Hippocampal formation (tissue), 2 donors: ENCODE results near the gene TTC33.
A peak's percentile ranks its signal among the peaks of the same experiment; 100 is the strongest.
"Not testable (repeated sequence)": the region's sequence is repeated elsewhere in the genome, so short reads cannot be mapped to it uniquely, and the experiment has no call there.

Experiments used
- DNase-seq, 2 donors: peaks; one replicate each; lab custom pipeline; 2025; lab: John Stamatoyannopoulos, UW

The TTC33 gene

DNA sequence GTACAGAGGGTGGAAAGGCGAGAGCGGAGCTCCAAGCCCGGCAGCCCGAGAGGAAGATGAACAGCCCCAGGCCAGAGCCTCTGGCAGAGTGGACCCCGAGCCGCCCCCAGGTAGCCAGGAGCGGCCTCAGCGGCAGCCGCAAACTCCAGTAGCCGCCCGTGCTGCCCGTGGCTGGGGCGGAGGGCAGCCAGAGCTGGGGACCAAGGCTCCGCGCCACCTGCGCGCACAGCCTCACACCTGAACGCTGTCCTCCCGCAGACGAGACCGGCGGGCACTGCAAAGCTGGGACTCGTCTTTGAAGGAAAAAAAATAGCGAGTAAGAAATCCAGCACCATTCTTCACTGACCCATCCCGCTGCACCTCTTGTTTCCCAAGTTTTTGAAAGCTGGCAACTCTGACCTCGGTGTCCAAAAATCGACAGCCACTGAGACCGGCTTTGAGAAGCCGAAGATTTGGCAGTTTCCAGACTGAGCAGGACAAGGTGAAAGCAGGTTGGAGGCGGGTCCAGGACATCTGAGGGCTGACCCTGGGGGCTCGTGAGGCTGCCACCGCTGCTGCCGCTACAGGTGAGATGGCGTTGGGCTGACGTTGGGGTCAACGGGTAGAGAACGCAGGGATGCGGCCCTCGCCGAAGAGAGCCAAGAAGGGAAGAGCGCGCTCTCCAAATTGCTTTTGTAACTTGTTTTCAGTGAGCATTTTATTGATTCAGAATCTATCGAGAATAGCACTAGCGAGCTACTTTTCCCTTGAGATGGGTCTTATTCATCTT lies 75.7 kb downstream of the TTC33 start, which contains the start of gene PTGER4:
TSS of gene PTGER4 (plus strand) at position 3 of the 769 bp plus-strand sequence. CDS start 1,079 bp downstream, outside the sequence.
- DNase-seq = no peak

DNA sequence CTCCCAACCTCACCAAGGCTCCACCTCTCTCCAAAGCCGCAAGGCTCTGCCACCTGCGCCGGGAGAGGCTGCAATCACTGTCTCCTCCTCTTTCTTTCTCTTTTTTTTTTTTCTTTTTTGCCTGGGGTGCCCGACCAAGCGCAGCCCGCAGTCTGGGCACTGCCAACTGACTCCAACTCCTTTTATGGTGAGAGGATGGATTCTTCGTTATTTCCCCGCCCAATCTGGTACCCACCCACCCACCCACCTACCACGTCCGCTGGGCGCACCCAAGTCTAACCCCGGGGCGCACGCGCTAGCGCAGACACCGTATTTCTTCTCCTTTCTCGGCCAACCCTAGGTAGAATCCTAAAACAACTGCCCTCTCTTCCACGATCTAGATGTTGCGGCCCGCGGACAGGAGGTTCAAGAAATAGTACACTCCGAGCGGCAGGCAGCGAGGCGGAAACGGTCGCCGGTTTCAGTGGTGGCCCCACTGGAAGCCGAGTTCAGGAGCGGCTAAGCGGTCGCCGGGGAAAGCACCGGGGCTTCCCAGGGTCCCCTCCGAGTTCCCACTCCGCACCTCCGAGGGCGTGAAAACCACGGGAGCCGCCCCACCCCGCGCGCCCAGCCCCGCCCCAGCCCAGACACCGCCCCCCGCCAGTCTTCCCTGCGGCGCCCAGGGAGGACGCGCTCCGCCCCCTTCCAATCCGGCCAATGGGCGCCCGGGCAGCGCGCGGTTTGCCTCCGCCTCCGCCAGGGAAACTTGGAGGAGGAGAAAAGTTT lies 76.4 kb downstream of the TTC33 start:
- DNase-seq = peak; percentile 42 to 59

DNA sequence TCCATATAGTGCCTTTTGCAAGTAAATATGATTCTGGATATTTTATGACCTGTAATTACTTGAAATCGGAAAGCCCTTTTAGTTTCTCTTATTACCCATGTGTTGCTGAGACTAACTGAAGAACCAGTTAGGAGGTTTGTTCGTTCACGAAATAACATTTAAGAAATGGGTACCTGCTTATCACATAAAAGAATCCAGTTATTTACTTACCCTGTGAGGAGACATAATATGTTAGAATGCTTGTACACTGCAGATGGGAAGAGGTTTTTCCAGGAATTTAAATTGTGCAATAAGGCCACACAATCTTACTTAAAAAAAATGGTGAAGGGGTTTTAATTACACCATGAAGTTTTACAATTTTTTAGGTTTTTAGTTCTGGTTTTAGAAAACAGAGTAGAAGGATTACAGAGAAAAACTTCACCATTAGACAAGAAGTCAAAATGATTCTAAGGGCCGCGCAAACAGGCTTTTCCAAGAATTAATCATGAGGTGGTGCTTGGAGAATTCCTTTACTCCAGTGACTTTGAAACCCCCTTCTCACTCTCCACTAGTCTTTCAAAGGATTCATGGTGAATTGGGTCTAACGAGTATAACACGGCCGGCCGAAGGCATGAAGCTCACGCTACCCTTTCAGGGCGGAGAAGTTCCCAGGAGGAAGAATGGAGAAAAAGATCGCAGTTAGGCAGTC lies 77.2 kb downstream of the TTC33 start:
- no peak for DNase-seq

DNA sequence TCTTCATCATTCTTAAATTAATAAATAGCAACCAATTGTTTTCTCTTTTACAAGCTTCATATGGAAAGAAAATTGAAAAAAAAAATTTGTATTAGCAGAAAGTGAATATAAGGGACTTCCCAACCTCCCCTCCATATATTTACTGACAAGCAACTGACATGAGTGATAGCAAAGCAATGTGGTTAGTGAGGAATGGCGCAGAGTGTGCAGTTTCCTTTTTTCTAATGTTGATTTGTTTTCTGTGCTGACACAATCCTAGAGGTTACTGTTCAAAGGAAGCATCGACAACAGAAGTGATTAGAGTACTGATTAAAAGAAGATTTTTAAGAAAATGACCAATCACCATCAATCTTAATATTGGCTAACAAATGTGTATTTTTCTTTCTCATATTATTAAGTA lies 77.7 kb downstream of the TTC33 start:
- DNase-seq = no peak

DNA sequence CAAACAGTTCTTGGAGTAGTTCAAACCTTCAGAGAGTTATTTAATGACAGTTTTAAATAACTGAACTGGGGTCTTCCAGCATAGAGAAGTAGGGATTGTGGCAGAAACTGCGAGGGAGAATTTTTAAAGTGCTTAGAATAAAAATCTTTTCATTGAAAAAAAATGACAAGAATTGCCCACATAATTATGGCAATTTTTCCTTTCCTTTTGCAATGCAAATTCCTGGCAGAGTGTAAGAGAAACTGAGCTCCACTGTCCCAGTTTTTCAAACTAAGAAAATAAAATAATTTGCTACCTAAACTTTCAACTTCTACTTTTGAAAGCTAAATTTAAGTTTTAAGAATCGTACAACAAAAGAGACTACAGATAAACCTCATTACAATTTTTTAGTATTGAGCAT lies 78.3 kb downstream of the TTC33 start:
- no peak for DNase-seq

DNA sequence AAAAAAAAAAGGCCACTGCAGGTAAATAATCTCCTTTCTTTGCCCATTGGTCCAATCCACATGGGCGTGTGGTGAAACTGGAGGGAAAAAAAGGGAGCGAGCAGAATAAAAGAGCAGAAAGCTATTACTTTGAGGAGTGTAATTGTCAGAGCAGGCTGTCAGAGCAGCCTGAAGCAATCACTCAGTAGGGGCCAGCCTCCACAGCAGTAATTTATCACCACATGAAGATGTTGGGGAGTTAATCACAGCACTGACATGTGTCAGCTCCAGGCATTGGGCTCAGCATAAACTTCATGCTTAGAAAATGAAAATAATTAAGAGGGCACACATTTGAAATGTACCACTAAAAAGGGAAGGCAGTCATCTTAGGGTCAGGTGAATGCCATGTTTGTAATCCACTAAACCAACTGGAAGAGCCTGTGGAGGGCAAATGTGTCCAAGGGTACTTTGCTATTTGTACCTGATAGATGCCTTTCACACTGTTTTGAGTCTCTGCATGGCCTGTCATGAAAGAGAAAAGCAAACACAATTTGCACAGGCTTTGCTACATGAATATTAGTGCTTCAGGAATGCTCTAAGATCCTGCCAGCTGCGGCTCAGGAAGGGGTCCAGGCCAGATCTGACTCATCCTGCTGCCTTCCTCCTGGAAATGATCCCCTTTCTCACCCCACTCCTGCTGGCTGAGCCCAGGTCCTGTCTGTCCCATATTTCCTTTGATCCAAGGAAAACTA lies 79.0 kb downstream of the TTC33 start:
- no peak for DNase-seq

DNA sequence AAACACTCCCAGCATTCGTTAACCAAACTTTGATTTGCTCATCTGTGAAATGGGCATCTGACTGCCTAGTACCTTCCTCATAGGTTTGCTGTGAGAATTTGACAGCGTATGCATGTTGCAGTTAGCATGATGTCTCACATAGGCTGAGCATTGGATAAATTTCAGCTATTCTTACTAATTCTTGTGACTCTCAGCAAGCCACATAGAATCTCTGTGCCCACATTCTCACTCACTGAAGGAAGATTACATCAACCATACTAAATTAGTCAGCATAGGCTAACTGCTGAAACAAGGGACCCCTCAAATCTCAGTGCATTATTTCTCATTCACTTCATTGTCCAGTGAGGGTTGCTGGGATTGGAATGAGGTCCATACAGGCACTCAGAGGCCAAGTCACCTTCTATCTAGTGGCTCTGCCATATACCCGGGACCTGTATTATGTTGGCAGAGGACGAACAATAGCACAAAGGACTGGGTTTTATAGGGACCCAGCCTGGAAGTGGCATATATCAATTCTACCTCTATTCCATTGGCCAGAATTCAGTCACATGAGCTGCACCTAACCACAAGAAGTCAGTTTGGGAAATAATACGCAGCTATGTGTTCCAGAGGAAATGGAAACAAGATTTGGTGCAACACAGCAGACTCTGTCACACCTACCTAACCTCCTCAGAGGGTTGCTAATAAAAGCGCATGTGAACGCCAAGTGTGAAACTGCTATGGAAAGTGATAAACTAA lies 80.2 kb downstream of the TTC33 start:
- no peak for DNase-seq

DNA sequence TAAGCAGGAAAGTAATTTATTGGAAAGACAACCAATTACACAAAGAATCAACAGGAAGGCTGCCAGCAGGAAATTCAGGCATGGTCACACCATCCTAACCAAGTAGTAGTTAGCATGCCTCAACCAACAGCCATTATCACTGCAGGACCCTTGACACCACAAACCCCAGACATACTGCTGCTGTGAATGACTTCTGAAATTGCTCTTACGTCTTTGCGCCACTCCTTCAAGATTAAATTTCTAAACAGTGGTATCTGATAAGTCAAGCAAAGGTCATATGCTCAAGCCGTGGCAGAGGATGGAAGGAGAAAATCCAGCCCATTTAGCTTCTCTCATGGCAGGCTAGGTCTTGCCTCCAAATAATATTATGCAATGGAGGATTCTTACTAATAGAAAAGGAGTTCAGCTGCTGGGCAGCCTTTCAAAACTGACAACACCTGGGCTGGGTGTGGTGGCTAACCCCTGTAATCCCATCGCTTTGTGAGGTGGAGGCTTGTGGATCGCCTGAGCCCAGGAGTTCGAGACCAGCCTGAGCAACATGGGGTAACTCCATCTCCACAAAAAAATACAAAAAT lies 81.0 kb downstream of the TTC33 start:
- DNase-seq = no peak

GRCh38 chr5:40672425-40672824 lies 83.3 kb downstream of the TTC33 start:
- DNase-seq = no peak

GRCh38 chr5:40669606-40670390 lies 86.0 kb downstream of the TTC33 start:
- DNase-seq = no peak

GRCh38 chr5:40667161-40667663 lies 88.5 kb downstream of the TTC33 start:
- DNase-seq = no peak

GRCh38 chr5:40666657-40667056 lies 89.1 kb downstream of the TTC33 start:
- DNase-seq = no peak

GRCh38 chr5:40665635-40666298 lies 90.0 kb downstream of the TTC33 start:
- DNase-seq = no peak

DNA sequence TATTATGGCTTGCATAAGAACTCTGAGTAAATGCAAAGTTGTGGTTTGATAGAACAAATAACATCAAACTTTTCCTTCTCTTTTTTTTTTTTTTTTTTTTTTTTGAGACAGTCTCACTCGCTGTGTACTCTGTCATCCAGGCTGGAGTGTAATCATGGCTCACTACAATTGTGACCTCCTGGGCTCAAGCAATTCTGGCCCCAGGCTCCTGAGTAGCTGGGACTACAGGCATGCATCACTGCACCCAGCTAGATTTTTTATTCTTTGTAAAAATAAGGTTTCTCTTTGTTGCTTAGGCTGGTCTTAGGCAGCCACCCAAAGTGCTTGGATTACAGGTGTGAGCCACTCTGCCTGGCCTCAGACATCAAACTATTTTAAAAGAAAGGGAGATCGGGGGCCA lies 95.0 kb downstream of the TTC33 start:
- DNase-seq = no peak

DNA sequence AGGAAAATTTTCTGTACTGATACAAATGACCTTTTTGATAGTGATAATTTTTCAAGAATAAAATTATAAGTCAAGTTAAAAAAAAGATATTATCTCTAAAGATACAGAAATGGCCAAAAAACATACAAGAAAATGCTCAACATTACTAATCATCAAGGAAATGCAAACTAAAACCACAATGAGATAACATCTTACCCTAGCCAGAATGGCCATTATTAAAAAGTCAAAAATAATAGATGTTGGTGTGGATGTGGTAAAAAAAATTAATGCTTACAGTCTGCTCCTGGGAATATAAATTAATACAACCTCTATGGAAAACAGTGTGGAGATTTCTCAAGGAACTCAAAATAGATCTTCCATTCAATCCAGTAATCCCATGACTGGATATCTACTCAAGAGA lies 99.0 kb downstream of the TTC33 start:
- DNase-seq = no peak

- not testable (repeated sequence) for DNase-seq
Measured at GRCh38 chr5:40656091-40656490, 99.7 kb downstream of the TTC33 start.

DNA sequence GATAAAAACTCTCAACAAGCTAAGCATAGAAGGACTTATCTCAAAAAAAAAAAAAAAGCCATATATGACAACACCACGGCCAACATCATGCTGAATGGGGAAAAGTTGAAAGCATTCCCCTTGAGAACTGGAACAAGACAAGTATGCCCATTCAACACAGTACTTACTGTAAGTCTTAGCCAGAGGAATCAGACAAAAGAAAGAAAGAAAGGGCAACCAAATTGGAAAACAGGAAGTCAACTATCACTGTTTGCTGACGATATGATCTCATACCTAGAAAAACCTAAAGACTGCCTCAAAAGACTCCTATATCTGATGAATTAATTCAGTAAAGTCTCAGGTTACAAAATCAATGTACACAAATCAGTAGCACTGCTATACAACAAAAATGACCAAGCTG lies 100.6 kb downstream of the TTC33 start:
- no peak for DNase-seq

- no peak for DNase-seq
Measured at GRCh38 chr5:40654377-40654991, 101.3 kb downstream of the TTC33 start.
